OCI-LY1 (cell line): ENCODE results near the gene SUGCT.

Experiments
- H2AFZ ChIP-seq: fragments of 200-600 bp; sonication (generic), shearing (Covaris generic); 2 replicates; pipeline ENCODE4 v1.6.0; 2014; ENCODE audit warnings: antibody characterized with exemption, mild to moderate bottlenecking, low read length
- H3F3A ChIP-seq: fragments of 200-600 bp; sonication (generic), shearing (Covaris generic); 2 replicates; pipeline ENCODE4 v1.6.0; 2014; ENCODE audit warnings: mild to moderate bottlenecking, antibody characterized with exemption, low read length, moderate library complexity; ENCODE audit not compliant: insufficient read depth
- H3K27ac ChIP-seq: fragments of 200-600 bp; sonication (generic); 2 replicates; pipeline ENCODE4 v1.5.1; 2014; ENCODE audit warnings: low read length, mixed run types, mild to moderate bottlenecking, low read depth; ENCODE audit not compliant: poor library complexity, severe bottlenecking
- H3K27me3 ChIP-seq: fragments of 200-600 bp; sonication (generic); 2 replicates; pipeline ENCODE4 v1.6.0; 2014; ENCODE audit warnings: antibody characterized with exemption, mild to moderate bottlenecking, low read length, moderate library complexity; ENCODE audit not compliant: insufficient read depth
- H3K36me3 ChIP-seq: fragments of 200-600 bp; sonication (generic); 2 replicates; pipeline ENCODE4 v1.6.1; 2014; ENCODE audit warnings: mild to moderate bottlenecking, antibody characterized with exemption, low read length, moderate library complexity, mixed read lengths; ENCODE audit not compliant: insufficient read depth
- H3K4me1 ChIP-seq: fragments of 200-600 bp; sonication (generic); 2 replicates; pipeline ENCODE4 v1.5.1; 2014; ENCODE audit warnings: mild to moderate bottlenecking, low read length, moderate library complexity; ENCODE audit not compliant: insufficient read depth, severe bottlenecking
- H3K4me2 ChIP-seq: fragments of 200-600 bp; sonication (generic), shearing (Covaris generic); 2 replicates; pipeline ENCODE4 v1.6.1; 2014; ENCODE audit warnings: low read length
- H3K4me3 ChIP-seq: fragments of 200-600 bp; sonication (generic); 2 replicates; pipeline ENCODE4 v1.5.1; 2014; ENCODE audit warnings: low read length, low read depth, mild to moderate bottlenecking, mixed read lengths; ENCODE audit not compliant: poor library complexity, severe bottlenecking
- H3K79me2 ChIP-seq: fragments of 200-600 bp; shearing (Covaris generic); 2 replicates; pipeline ENCODE4 v1.6.1; 2016; ENCODE audit warnings: mixed run types, low read length, mixed read lengths; ENCODE audit not compliant: insufficient read depth
- H3K9ac ChIP-seq: fragments of 200-600 bp; sonication (generic), shearing (Covaris generic); 2 replicates; pipeline ENCODE4 v1.6.1; 2014; ENCODE audit warnings: mild to moderate bottlenecking, low read length, mixed read lengths
- H3K9me2 ChIP-seq: fragments of 200-600 bp; sonication (generic), shearing (Covaris generic); 2 replicates; pipeline ENCODE4 v1.6.1; 2014; ENCODE audit warnings: low read depth, mild to moderate bottlenecking, low read length, mixed read lengths
- H3K9me3 ChIP-seq: fragments of 200-600 bp; shearing (Covaris generic); 2 replicates; pipeline ENCODE4 v1.6.1; 2014; ENCODE audit warnings: low read length, mixed read lengths
- H4K20me1 ChIP-seq: fragments of 200-600 bp; sonication (generic), shearing (Covaris generic); 2 replicates; pipeline ENCODE4 v1.6.0; 2016; ENCODE audit warnings: mild to moderate bottlenecking, low read length; ENCODE audit not compliant: insufficient read depth
- CTCF ChIP-seq: fragments of 200-600 bp; sonication (generic), shearing (Covaris generic); IDR thresholded peaks from 2 replicates; pipeline ENCODE4 v1.5.1; 2017; ENCODE audit warnings: mild to moderate bottlenecking, antibody characterized with exemption, low read length, moderate library complexity, mixed read lengths
- EZH2 ChIP-seq: fragments of 200-600 bp; sonication (generic), shearing (Covaris generic); IDR thresholded peaks from 2 replicates; pipeline ENCODE4 v1.8.0; 2017; ENCODE audit warnings: borderline replicate concordance, mixed run types, mild to moderate bottlenecking, antibody characterized with exemption, low read length, moderate library complexity, mixed read lengths

The SUGCT gene

GRCh38 chr7:40833888-40834234 lies 699.1 kb downstream of the SUGCT start:
- H3K4me2 ChIP-seq: no peak overlapping the region
- no peaks in the 10 kb centered on the region for H4K20me1 ChIP-seq
- H3K4me1 ChIP-seq: peaks cover 60% of the 10 kb centered on the region
- H3K79me2 ChIP-seq: no peaks in the 10 kb centered on the region
- no peaks in the 10 kb centered on the region for H3K36me3 ChIP-seq
- no peak for TF ChIP-seq EZH2
- TF ChIP-seq CTCF: peak; percentile 63
- no peaks in the 10 kb centered on the region for H3K27me3 ChIP-seq
- H3K9me2 ChIP-seq: no peaks in the 10 kb centered on the region
- H2AFZ ChIP-seq: no peak overlapping the region
- H3F3A ChIP-seq: no peaks in the 10 kb centered on the region
- no peaks in the 10 kb centered on the region for H3K9me3 ChIP-seq
- no peak overlapping the region for H3K4me3 ChIP-seq
- peak overlapping the region; percentile 60 for H3K27ac ChIP-seq
- no peak overlapping the region for H3K9ac ChIP-seq

GRCh38 chr7:40836218-40836617 lies 701.4 kb downstream of the SUGCT start:
- Histone ChIP-seq H3K9me3 (peaks cover 7% of the 10 kb centered on the region; the same call in 1 of the 2 replicates), H3K4me2 (peak overlapping the region; percentile 43), H2AFZ (peak overlapping the region; percentile 1; the same call in 1 of the 2 replicates), H3K9ac (peak overlapping the region; percentile 3; the same call in 1 of the 2 replicates), H3K79me2 (no peaks in the 10 kb centered on the region), H3K36me3 (no peaks in the 10 kb centered on the region), H3K9me2 (no peaks in the 10 kb centered on the region), H4K20me1 (no peaks in the 10 kb centered on the region), H3F3A (no peaks in the 10 kb centered on the region), H3K4me1 (peaks cover 54% of the 10 kb centered on the region), H3K4me3 (no peak overlapping the region), H3K27me3 (no peaks in the 10 kb centered on the region), H3K27ac (peak overlapping the region; percentile 70)
- TF ChIP-seq CTCF: no peak
- TF ChIP-seq EZH2: no peak

- no peaks in the 10 kb centered on the region for H3K36me3 ChIP-seq
- H3K4me3 ChIP-seq: no peak overlapping the region
- H3K9me3 ChIP-seq: peaks cover 7% of the 10 kb centered on the region; the same call in 1 of the 2 replicates
- no peaks in the 10 kb centered on the region for H4K20me1 ChIP-seq
- no peaks in the 10 kb centered on the region for H3F3A ChIP-seq
- no peaks in the 10 kb centered on the region for H3K79me2 ChIP-seq
- H3K4me2 ChIP-seq: no peak overlapping the region
- no peak overlapping the region for H3K9ac ChIP-seq
- H3K4me1 ChIP-seq: peaks cover 30% of the 10 kb centered on the region
- H3K27ac ChIP-seq: no peak overlapping the region
- H3K27me3 ChIP-seq: no peaks in the 10 kb centered on the region
- no peaks in the 10 kb centered on the region for H3K9me2 ChIP-seq
- no peak for TF ChIP-seq EZH2
- TF ChIP-seq CTCF: no peak
- H2AFZ ChIP-seq: no peak overlapping the region
These were observed 705.1 kb downstream of the SUGCT start for GRCh38 chr7:40839881-40840280.
